HCT116 (cell line): Measurements from ENCODE around the gene GAB4. TPM values are rescaled to one million over a fixed set of nuclear protein-coding genes. Genes with fewer than 3 reads are reported as not detected.

Source experiments
- ATAC-seq: fragments of 200-7000 bp; cut with Tn5 transposase; 2 replicates; pipeline ENCODE4 v1.9.1; 2020; ENCODE audit warnings: mild to moderate bottlenecking, moderate library complexity
- BruUV-seq: library from RNA; stranded (reverse); fragments of 400-500 nt; replicated peaks from 2 replicates; lab custom pipeline; 2021; lab: Mats Ljungman, UMichigan
- CTCF ChIA-PET: fragments of 300-600 bp; sonication (Branson Sonifier 250); formaldehyde crosslinking; loops from one replicate; lab custom pipeline; 2021; ENCODE audit warnings: antibody characterized with exemption; lab: Charles Lee
- POLR2A ChIA-PET: fragments of 300-600, 350-600 bp; sonication (Branson Sonifier 250); formaldehyde crosslinking; loops from one replicate; lab custom pipeline; 2021; ENCODE audit warnings: antibody characterized with exemption; lab: Charles Lee
- RAD21 ChIA-PET, 2 experiments: fragments of 300-600 bp; sonication (Branson Sonifier 250); formaldehyde crosslinking; loops; one replicate each; lab custom pipeline; 2023; ENCODE audit warnings: low total read pairs in 2 of 2; ENCODE audit not compliant: uncharacterized antibody in 2 of 2, unreplicated experiment in 2 of 2, low non-redundant PET in 1 of 2; lab: Charles Lee
- DNase-seq: peaks from one replicate; pipeline ENCODE4 v3.0.0-alpha.2; 2010; ENCODE audit warnings: low read depth, low spot score
- H2AFZ ChIP-seq: fragments of 200-600 bp; shearing (Covaris generic), sonication (generic); 2 replicates; pipeline ENCODE4 v1.6.1; 2017; ENCODE audit warnings: low read depth, mixed run types, mixed read lengths, antibody characterized with exemption, low read length; ENCODE audit not compliant: poor library complexity, severe bottlenecking
- H3K27ac ChIP-seq: 2 replicates; pipeline ENCODE4 v1.5.1; 2012; ENCODE audit warnings: low read depth, low read length
- H3K27me3 ChIP-seq: fragments of 200-600 bp; sonication (generic); 2 replicates; pipeline ENCODE4 v1.6.1; 2016; ENCODE audit warnings: mixed run types, low read length, mixed read lengths; ENCODE audit not compliant: insufficient read depth
- H3K36me3 ChIP-seq, 2 experiments: fragments of 200-500 bp in 1 of 2; fragments of 200-600 bp in 1 of 2; sonication (Bioruptor generic) in 1 of 2; sonication (generic) in 1 of 2; 2 replicates each; pipeline versions ENCODE4 v1.5.1 to v1.6.1; 2014 to 2016; ENCODE audit warnings: low read length in 2 of 2, inconsistent platforms in 1 of 2, mixed read lengths in 1 of 2, mixed run types in 1 of 2; ENCODE audit not compliant: insufficient read depth in 2 of 2, control insufficient read depth in 1 of 2
- H3K4me1 ChIP-seq, 2 experiments: fragments of 200-600 bp in 1 of 2; sonication (generic) in 1 of 2; 2 replicates each; pipeline versions ENCODE4 v1.5.1 to v1.6.1; 2012 to 2017; ENCODE audit warnings: low read length in 2 of 2, inconsistent platforms in 1 of 2, mild to moderate bottlenecking in 1 of 2, mixed read lengths in 1 of 2, mixed run types in 1 of 2, moderate library complexity in 1 of 2; ENCODE audit not compliant: insufficient read depth in 2 of 2, control insufficient read depth in 1 of 2
- H3K4me2 ChIP-seq: fragments of 200-600 bp; sonication (generic); 2 replicates; pipeline ENCODE4 v1.6.1; 2017; ENCODE audit warnings: mixed run types, low read length, mixed read lengths
- H3K4me3 ChIP-seq, 2 experiments: fragments of 200-600 bp in 1 of 2; sonication (generic) in 1 of 2; replicated peaks in 1 of 2; 2 replicates each; pipeline ENCODE4 v1.5.1; 2011 to 2016; ENCODE audit warnings: low read length in 2 of 2, control low read depth in 1 of 2, low read depth in 1 of 2, mild to moderate bottlenecking in 1 of 2, mixed read lengths in 1 of 2, mixed run types in 1 of 2
- H3K79me2 ChIP-seq: fragments of 200-600 bp; sonication (generic); 2 replicates; pipeline ENCODE4 v1.6.1; 2017; ENCODE audit warnings: mild to moderate bottlenecking, mixed run types, low read length, moderate library complexity, mixed read lengths; ENCODE audit not compliant: insufficient read depth
- H3K9ac ChIP-seq: fragments of 200-600 bp; sonication (generic); 2 replicates; pipeline ENCODE4 v1.6.1; 2016; ENCODE audit warnings: low read length, mixed read lengths
- H3K9me2 ChIP-seq: fragments of 200-600 bp; sonication (generic), shearing (Covaris generic); 2 replicates; pipeline ENCODE4 v1.6.1; 2017; ENCODE audit warnings: mixed run types, mild to moderate bottlenecking, moderate library complexity; ENCODE audit not compliant: insufficient read depth
- H3K9me3 ChIP-seq, 2 experiments: fragments of 200-500 bp in 1 of 2; fragments of 200-600 bp in 1 of 2; sonication (Bioruptor generic) in 1 of 2; sonication (generic) in 1 of 2; 2 replicates each; pipeline ENCODE4 v1.6.1; 2014 to 2017; ENCODE audit warnings: low read length in 2 of 2, mixed read lengths in 2 of 2, inconsistent platforms in 1 of 2, low read depth in 1 of 2, mild to moderate bottlenecking in 1 of 2, mixed run types in 1 of 2, moderate library complexity in 1 of 2; ENCODE audit not compliant: control insufficient read depth in 1 of 2, insufficient read depth in 1 of 2
- H4K20me1 ChIP-seq: fragments of 200-600 bp; sonication (generic), shearing (Covaris generic); 2 replicates; pipeline ENCODE4 v1.6.1; 2017; ENCODE audit warnings: mixed run types, mild to moderate bottlenecking, moderate library complexity; ENCODE audit not compliant: insufficient read depth
- ELF1 ChIP-seq: IDR thresholded peaks from 2 replicates; pipeline ENCODE4 v1.6.1; 2012; ENCODE audit warnings: low read depth, borderline replicate concordance
- EZH2phosphoT487 ChIP-seq: fragments of 200-600 bp; IDR thresholded peaks from 2 replicates; pipeline ENCODE4 v1.6.1; 2018; ENCODE audit warnings: antibody characterized with exemption, borderline replicate concordance
- JUND ChIP-seq: IDR thresholded peaks from 2 replicates; pipeline ENCODE4 v1.6.1; 2012
- POLR2A ChIP-seq: IDR thresholded peaks from 2 replicates; pipeline ENCODE4 v1.7.0; 2011; ENCODE audit warnings: borderline replicate concordance; ENCODE audit not compliant: insufficient read depth, insufficient read length; ENCODE audit errors: extremely low read depth
- POLR2AphosphoS5 ChIP-seq: IDR thresholded peaks from 2 replicates; pipeline ENCODE4 v1.6.1; 2011; ENCODE audit warnings: mild to moderate bottlenecking, low read depth, low read length, moderate library complexity
- SIN3A ChIP-seq: IDR thresholded peaks from 2 replicates; pipeline ENCODE4 v1.6.1; 2012; ENCODE audit warnings: low read depth
- SP1 ChIP-seq: IDR thresholded peaks from 2 replicates; pipeline ENCODE4 v1.6.1; 2012; ENCODE audit warnings: low read depth
- SRF ChIP-seq: IDR thresholded peaks from 2 replicates; pipeline ENCODE4 v1.6.1; 2012; ENCODE audit warnings: low read depth
- TCF7L2 ChIP-seq: IDR thresholded peaks from 2 replicates; pipeline ENCODE4 v1.7.0; 2011; ENCODE audit warnings: borderline replicate concordance, inconsistent platforms; ENCODE audit not compliant: insufficient read depth, insufficient read length; ENCODE audit errors: extremely low read depth
- YY1 ChIP-seq: IDR thresholded peaks from 2 replicates; pipeline ENCODE4 v1.6.1; 2011; ENCODE audit warnings: low read length, low read depth, moderate library complexity, mild to moderate bottlenecking; ENCODE audit not compliant: insufficient replicate concordance; ENCODE audit errors: extremely low read depth
- ZFX ChIP-seq: fragments of 450-650 bp; IDR thresholded peaks from 2 replicates; pipeline ENCODE4 v1.6.1; 2017
- ZNF274 ChIP-seq: fragments of 200-500 bp; sonication (Bioruptor generic); IDR thresholded peaks from 2 replicates; pipeline ENCODE4 v1.6.1; 2014; ENCODE audit warnings: mild to moderate bottlenecking, low read depth, low read length, inconsistent platforms
- intact Hi-C: fragments of 100-400 bp; cut with micrococcal nuclease; formaldehyde crosslinking; loops from 2 replicates; pipeline ENCODE4 v1.10.0; 2022
- total RNA-seq: library from RNA; stranded (reverse); gene quantifications from one replicate; pipeline ENCODE4 v1.2.1, GENCODE V29; 2021; ENCODE audit not compliant: unreplicated experiment
- TF ChIP-seq, protein P1 (sequence below): IDR thresholded peaks from 2 replicates; pipeline ENCODE4 v1.6.1; 2012
- TF ChIP-seq, protein P2 (sequence below), 3 experiments: fragments of 200-600 bp in 1 of 3; sonication (generic) in 1 of 3; IDR thresholded peaks in 2 of 3; conservative IDR thresholded peaks in 1 of 3; 2 replicates each; pipeline ENCODE4 v1.5.1; 2012 to 2017; ENCODE audit warnings: low read depth in 2 of 3, low read length in 2 of 3, antibody characterized with exemption in 1 of 3, borderline replicate concordance in 1 of 3, control low read depth in 1 of 3, mild to moderate bottlenecking in 1 of 3, mixed read lengths in 1 of 3, mixed run types in 1 of 3, moderate library complexity in 1 of 3; ENCODE audit not compliant: insufficient read depth in 1 of 3
- TF ChIP-seq, protein P3 (sequence below): IDR thresholded peaks from 2 replicates; pipeline ENCODE4 v1.6.1; 2012

GAB4 gene
- total RNA-seq, 1 experiment from 2014 or later, result not detected

DNA sequence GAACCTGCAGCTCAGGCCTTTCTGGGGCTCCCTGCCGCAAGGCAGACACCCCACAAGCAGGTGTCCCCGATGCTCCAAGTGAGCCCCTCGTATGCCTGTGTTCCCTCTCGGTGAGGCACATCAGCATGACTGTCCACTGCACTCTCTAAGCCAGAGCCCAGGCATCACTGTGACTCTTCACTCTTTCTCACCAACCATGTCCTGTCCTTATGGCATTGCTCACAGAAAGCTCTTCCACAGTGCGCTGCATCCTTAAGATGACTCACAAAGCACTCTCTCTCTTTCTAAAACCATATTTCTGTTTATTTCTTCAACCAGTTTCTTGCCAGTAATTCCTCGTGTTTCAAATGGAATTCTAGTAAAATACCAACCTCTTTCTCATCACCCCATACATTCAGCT, 18.1 kb downstream of the GAB4 start:
- Histone ChIP-seq H3K36me3 (no peaks in the 10 kb centered on the region), H2AFZ (no peak overlapping the region), H3K27me3 (peaks cover 55% of the 10 kb centered on the region)
- ATAC-seq, result no peak
- no peak for TF ChIP-seq YY1
- no peak for TF ChIP-seq POLR2A
- no peak for TF ChIP-seq ZFX
- TF ChIP-seq, protein P1, sequence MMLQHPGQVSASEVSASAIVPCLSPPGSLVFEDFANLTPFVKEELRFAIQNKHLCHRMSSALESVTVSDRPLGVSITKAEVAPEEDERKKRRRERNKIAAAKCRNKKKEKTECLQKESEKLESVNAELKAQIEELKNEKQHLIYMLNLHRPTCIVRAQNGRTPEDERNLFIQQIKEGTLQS, result no peak
- TF ChIP-seq JUND, result no peak
- no peak for TF ChIP-seq POLR2AphosphoS5
- TF ChIP-seq, all 23 proteins: peak for 0
- ChIA-PET CTCF (no interaction called here), POLR2A (no interaction called here), RAD21 (no interaction called here)
- intact Hi-C loops, result no loop called here
- Histone ChIP-seq H3K9ac (no peak overlapping the region), H3K4me2 (no peak overlapping the region), H3K27ac (no peak overlapping the region), H3K79me2 (no peaks in the 10 kb centered on the region), H4K20me1 (no peaks in the 10 kb centered on the region), H3K9me3 (no peaks in the 10 kb centered on the region), H3K9me2 (no peaks in the 10 kb centered on the region), H3K4me3 (no peak overlapping the region), H3K4me1 (no peaks in the 10 kb centered on the region)
- DNase-seq, result no peak
- no TSS peak for BruUV-seq

DNA sequence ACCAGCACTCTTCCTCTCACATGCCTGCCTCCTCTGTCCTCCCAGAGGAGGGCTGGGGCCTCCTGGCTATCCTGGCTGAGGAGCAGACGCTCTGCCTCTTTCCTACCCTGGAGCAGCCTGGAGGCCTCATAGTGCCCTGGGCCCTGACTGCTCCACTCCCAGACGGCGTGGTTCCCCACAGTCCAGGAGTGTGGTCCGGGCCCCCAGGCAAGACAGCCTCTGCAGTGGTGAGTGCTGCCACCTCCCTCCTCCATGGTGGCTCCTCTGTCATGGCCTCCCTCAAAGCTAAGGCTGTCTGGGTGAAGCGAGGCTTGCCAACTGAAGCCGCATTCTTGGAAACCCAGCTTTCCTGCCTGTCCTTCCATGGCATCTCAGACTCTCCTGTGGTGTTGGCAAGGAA, 19.8 kb downstream of the GAB4 start:
- no peaks in the 10 kb centered on the region for H3K79me2 ChIP-seq
- no peaks in the 10 kb centered on the region for H3K36me3 ChIP-seq
- no peak for ATAC-seq
- DNase-seq, result no peak
- no peak overlapping the region for H3K4me3 ChIP-seq
- peaks cover 39% of the 10 kb centered on the region for H3K27me3 ChIP-seq
- H3K4me1 ChIP-seq, result no peaks in the 10 kb centered on the region
- POLR2A ChIA-PET, result no interaction called here
- CTCF ChIA-PET, result no interaction called here
- H4K20me1 ChIP-seq, result no peaks in the 10 kb centered on the region
- no peak overlapping the region for H3K9ac ChIP-seq
- no peaks in the 10 kb centered on the region for H3K9me2 ChIP-seq
- no peak overlapping the region for H3K27ac ChIP-seq
- intact Hi-C loops, result no loop called here
- RAD21 ChIA-PET, result no interaction called here
- peaks cover 7 to 8% of the 10 kb centered on the region in 2 experiments; a peak in 3 of 4 replicates for H3K9me3 ChIP-seq
- no peak overlapping the region for H3K4me2 ChIP-seq
- H2AFZ ChIP-seq, result no peak overlapping the region
- BruUV-seq, result no TSS peak
- TF ChIP-seq ELF1, result no peak
- no peak for TF ChIP-seq SRF
- TF ChIP-seq YY1, result no peak
- TF ChIP-seq EZH2phosphoT487, result no peak
- TF ChIP-seq SP1, result no peak
- no peak for TF ChIP-seq TCF7L2
- TF ChIP-seq, protein P2, sequence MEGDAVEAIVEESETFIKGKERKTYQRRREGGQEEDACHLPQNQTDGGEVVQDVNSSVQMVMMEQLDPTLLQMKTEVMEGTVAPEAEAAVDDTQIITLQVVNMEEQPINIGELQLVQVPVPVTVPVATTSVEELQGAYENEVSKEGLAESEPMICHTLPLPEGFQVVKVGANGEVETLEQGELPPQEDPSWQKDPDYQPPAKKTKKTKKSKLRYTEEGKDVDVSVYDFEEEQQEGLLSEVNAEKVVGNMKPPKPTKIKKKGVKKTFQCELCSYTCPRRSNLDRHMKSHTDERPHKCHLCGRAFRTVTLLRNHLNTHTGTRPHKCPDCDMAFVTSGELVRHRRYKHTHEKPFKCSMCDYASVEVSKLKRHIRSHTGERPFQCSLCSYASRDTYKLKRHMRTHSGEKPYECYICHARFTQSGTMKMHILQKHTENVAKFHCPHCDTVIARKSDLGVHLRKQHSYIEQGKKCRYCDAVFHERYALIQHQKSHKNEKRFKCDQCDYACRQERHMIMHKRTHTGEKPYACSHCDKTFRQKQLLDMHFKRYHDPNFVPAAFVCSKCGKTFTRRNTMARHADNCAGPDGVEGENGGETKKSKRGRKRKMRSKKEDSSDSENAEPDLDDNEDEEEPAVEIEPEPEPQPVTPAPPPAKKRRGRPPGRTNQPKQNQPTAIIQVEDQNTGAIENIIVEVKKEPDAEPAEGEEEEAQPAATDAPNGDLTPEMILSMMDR (IDR thresholded peaks at IDR 0.05 in 2 of 3, conservative IDR thresholded peaks at IDR 0.05 in 1 of 3; ENCODE audit: borderline replicate concordance in 1 of 3, insufficient read depth in 1 of 3, low read depth in 2 of 3, low read length in 2 of 3), result no peak
- TF ChIP-seq, protein P1, result no peak
- no peak for TF ChIP-seq ZFX
- TF ChIP-seq, protein P3, sequence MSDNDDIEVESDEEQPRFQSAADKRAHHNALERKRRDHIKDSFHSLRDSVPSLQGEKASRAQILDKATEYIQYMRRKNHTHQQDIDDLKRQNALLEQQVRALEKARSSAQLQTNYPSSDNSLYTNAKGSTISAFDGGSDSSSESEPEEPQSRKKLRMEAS, result no peak
- TF ChIP-seq POLR2A, result no peak
- TF ChIP-seq ZNF274, result no peak
- TF ChIP-seq SIN3A, result no peak
